ENCODE data around the gene TXNDC2. TPM values are rescaled to one million over a fixed set of nuclear protein-coding genes. Genes with fewer than 3 reads are reported as not detected.

The TXNDC2 gene
- total RNA-seq, 1 donor from 2014 or later, result 0.55 TPM

DNA sequence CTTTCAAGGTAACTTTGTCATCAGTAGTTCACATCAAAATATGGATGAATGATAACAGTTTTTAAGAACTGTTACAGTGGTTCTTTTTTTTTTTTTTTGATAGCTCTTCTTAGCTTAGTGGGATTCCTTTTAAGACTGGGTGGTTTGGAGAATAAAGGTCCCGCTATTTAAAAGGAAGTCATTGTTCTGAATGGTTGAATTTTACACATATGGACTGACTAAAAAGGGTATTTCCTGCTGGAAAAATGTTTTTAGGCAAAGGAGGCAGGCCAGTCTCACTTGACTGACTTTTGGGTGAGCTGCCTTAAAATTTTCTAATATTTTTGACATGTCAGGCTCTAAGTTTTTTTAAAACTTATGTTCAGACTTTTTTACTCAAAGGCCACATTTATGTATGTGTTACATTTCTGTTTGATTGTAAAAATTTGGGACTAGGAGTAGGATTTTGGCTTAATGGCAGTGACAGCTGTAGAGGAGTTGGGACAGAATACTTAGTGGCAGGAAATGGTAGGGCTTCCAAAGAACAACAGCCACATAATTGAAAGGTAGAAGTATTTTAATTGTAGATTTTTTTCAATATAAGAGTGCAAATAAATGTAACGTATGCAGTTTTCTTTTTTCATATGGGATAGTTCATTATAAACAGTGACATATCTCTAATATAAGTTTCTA is 41.8 kb downstream of the TXNDC2 start:
- Histone ChIP-seq H3K9me3 (no peaks in the 10 kb centered on the region), H3K4me1 (peaks cover 78% of the 10 kb centered on the region), H3K27ac (no peak overlapping the region), H3K4me3 (no peak overlapping the region), H3K27me3 (no peaks in the 10 kb centered on the region), H3K36me3 (peaks cover under 1% of the 10 kb centered on the region)
- TF ChIP-seq, protein P1, sequence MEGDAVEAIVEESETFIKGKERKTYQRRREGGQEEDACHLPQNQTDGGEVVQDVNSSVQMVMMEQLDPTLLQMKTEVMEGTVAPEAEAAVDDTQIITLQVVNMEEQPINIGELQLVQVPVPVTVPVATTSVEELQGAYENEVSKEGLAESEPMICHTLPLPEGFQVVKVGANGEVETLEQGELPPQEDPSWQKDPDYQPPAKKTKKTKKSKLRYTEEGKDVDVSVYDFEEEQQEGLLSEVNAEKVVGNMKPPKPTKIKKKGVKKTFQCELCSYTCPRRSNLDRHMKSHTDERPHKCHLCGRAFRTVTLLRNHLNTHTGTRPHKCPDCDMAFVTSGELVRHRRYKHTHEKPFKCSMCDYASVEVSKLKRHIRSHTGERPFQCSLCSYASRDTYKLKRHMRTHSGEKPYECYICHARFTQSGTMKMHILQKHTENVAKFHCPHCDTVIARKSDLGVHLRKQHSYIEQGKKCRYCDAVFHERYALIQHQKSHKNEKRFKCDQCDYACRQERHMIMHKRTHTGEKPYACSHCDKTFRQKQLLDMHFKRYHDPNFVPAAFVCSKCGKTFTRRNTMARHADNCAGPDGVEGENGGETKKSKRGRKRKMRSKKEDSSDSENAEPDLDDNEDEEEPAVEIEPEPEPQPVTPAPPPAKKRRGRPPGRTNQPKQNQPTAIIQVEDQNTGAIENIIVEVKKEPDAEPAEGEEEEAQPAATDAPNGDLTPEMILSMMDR (IDR thresholded peaks at IDR 0.05), result no peak
- DNase-seq (no peak), ATAC-seq (no peak)
- intact Hi-C loops (cut with DNase I), result no loop called here

DNA sequence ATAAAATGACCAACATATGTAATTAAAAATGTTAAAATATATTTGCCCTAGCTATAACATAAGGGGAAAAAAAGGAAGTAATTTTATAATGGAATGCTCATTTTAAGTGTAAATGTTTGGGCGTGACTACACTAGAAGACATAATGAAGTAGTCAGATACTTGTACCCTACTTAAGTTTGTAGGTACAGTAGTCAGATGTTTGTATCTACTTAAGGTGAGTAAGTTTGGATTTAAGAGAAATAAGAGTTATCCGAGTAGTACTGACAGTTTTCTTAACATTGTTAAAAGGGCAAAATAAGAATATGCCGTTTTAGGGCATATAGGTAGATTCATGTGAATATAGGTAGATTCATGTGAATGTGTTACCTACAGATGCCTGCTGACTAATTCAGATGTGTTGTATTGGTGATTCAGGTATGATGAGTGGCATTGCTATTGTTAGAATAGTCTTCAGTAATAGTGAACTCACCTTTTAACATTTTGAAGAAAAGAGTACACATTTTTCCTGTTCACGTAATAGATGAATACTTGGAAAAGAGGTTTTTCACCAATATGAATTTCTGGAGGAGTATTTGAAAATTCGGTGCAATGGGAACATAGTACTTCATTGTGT is 43.0 kb downstream of the TXNDC2 start:
- no peaks in the 10 kb centered on the region for H3K27me3 ChIP-seq
- H3K27ac ChIP-seq, result no peak overlapping the region
- TF ChIP-seq, protein P1 (IDR thresholded peaks at IDR 0.05), result no peak
- peaks cover 72% of the 10 kb centered on the region for H3K4me1 ChIP-seq
- ATAC-seq (no peak), DNase-seq (no peak)
- intact Hi-C loops (cut with DNase I), result no loop called here
- no peaks in the 10 kb centered on the region for H3K9me3 ChIP-seq
- H3K36me3 ChIP-seq, result peaks cover 12% of the 10 kb centered on the region
- H3K4me3 ChIP-seq, result no peak overlapping the region

DNA sequence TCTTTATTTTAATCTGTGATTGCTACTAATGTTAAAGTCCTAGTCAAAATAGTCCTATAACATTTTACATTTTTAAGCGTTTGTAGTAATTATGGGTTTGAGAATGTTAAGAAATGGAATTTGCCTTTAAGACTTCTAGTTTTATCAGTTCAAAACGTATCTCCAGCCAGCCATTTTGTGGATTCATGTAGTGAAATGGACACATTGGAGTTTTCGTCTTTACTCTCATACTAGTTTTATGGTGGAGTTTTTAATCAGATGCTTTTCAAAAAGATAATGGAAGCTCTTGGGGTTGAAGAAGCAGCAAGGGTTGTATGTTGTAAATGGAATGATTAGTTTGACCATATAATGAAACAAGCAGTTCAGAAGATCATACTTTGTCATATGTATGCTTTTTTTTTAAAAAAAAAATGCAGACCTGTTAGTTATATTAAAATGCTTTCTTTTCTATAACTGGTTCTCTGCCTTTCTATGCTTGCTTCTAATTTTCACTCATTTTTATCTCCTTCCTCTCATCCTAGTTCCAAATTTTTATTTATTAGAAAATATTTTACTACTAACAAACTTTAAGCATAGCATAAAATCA is 44.6 kb downstream of the TXNDC2 start:
- peaks cover 56% of the 10 kb centered on the region for H3K4me1 ChIP-seq
- H3K9me3 ChIP-seq, result no peaks in the 10 kb centered on the region
- DNase-seq (no peak), ATAC-seq (no peak)
- TF ChIP-seq, protein P1 (IDR thresholded peaks at IDR 0.05), result no peak
- peaks cover 23% of the 10 kb centered on the region for H3K36me3 ChIP-seq
- H3K27ac ChIP-seq, result no peak overlapping the region
- no peak overlapping the region for H3K4me3 ChIP-seq
- intact Hi-C loops (cut with DNase I), result no loop called here
- H3K27me3 ChIP-seq, result no peaks in the 10 kb centered on the region

DNA sequence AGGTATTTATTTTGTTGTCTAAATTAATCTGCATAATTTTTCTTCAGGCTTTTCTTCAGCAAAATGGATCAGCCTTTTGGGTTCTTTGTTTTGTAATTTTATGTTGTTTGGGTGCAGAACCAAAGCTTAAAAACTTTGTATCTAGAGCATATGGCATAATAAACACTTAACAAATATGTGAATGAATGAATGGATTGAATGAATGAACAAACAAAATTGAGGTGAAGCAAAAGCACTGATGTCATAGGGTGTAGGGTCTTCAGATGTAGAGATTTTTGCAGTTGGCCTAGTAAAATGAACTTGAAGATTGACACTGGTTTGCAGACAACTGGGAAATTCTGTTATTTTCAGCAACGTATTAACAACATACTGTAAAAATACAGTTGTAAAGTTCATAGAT is 45.4 kb downstream of the TXNDC2 start:
- Histone ChIP-seq H3K9me3 (no peaks in the 10 kb centered on the region), H3K27me3 (no peaks in the 10 kb centered on the region), H3K4me1 (peaks cover 48% of the 10 kb centered on the region), H3K4me3 (no peak overlapping the region), H3K36me3 (peaks cover 31% of the 10 kb centered on the region), H3K27ac (no peak overlapping the region)
- ATAC-seq (no peak), DNase-seq (no peak)
- TF ChIP-seq, protein P1 (IDR thresholded peaks at IDR 0.05), result no peak
- intact Hi-C loops (cut with DNase I), result no loop called here

DNA sequence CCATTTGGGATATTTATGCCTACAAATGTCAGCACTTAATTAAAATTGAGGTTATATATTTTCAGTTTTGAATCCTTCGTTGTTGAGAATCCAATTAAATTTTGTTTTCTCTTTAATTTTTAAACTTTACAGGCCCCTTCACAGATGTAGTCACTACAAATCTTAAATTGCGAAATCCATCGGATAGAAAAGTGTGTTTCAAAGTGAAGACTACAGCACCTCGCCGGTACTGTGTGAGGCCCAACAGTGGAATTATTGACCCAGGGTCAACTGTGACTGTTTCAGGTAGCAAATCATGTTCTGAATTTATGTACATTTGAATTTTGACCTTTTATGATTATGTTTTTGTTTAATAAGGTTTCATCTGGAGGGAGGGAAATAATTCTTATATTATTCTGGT is 45.9 kb downstream of the TXNDC2 start:
- H3K36me3 ChIP-seq, result peaks cover 36% of the 10 kb centered on the region
- no peaks in the 10 kb centered on the region for H3K9me3 ChIP-seq
- ATAC-seq (no peak), DNase-seq (no peak)
- intact Hi-C loops (cut with DNase I), result no loop called here
- no peak overlapping the region for H3K27ac ChIP-seq
- TF ChIP-seq, protein P1 (IDR thresholded peaks at IDR 0.05), result no peak
- H3K27me3 ChIP-seq, result no peaks in the 10 kb centered on the region
- no peak overlapping the region for H3K4me3 ChIP-seq
- H3K4me1 ChIP-seq, result peaks cover 43% of the 10 kb centered on the region
